NCI-H748 (cell line): ENCODE data around the gene XK.
"Not testable (repeated sequence)": the region's sequence is repeated elsewhere in the genome, so short reads cannot be mapped to it uniquely, and the experiment has no call there.

Experiments used
- DNase-seq: peaks from one replicate; lab custom pipeline; 2025; ENCODE audit not compliant: unreplicated experiment; lab: John Stamatoyannopoulos, UW

Gene XK

GRCh38 chrX:37753384-37753783 is 67.8 kb downstream of the XK start:
- no peak for DNase-seq

- DNase-seq, result no peak
These were observed 68.9 kb downstream of the XK start for GRCh38 chrX:37754516-37754915.

- DNase-seq, result no peak
These were observed 69.4 kb downstream of the XK start for GRCh38 chrX:37755025-37755424.

GRCh38 chrX:37757082-37757481 is 71.5 kb downstream of the XK start:
- no peak for DNase-seq

GRCh38 chrX:37759351-37759750 is 73.8 kb downstream of the XK start:
- DNase-seq, result no peak

- peak; percentile 14 for DNase-seq
These were observed 74.4 kb downstream of the XK start for GRCh38 chrX:37759878-37760418.

GRCh38 chrX:37763400-37763799 is 77.8 kb downstream of the XK start:
- DNase-seq, result no peak

- DNase-seq, result no peak
These were observed 79.9 kb downstream of the XK start for GRCh38 chrX:37765507-37765906.

GRCh38 chrX:37767430-37767829 is 81.8 kb downstream of the XK start:
- no peak for DNase-seq

GRCh38 chrX:37768866-37769265 is 83.3 kb downstream of the XK start:
- not testable (repeated sequence) for DNase-seq

- no peak for DNase-seq
These were observed 90.8 kb downstream of the XK start for GRCh38 chrX:37776283-37776986.

GRCh38 chrX:37776987-37777325 is 91.4 kb downstream of the XK start:
- DNase-seq, result no peak

- no peak for DNase-seq
These were observed 94.3 kb downstream of the XK start, which contains the start of gene CYBB for GRCh38 chrX:37779857-37780256. Gene CYBB (plus strand): TSS chrX:37780059. CDS start chrX:37780078, 19 bp downstream.

- DNase-seq, result no peak
These were observed 95.5 kb downstream of the XK start for GRCh38 chrX:37781081-37781480.
